Endodermal cell (in vitro differentiated cells): Measurements from ENCODE around the gene SFR1. TPM values are rescaled to one million over a fixed set of nuclear protein-coding genes. Genes with fewer than 3 reads are reported as not detected.

Experiments
- DNase-seq: peaks from one replicate; pipeline ENCODE4 v3.0.0-alpha.2; 2017
- H3K27ac ChIP-seq: 2 replicates; pipeline ENCODE4 v1.5.1; 2013; ENCODE audit warnings: mild to moderate bottlenecking, low read depth, low read length, moderate library complexity
- H3K27me3 ChIP-seq: 2 replicates; pipeline ENCODE4 v1.6.1; 2013; ENCODE audit warnings: mild to moderate bottlenecking, low read length, moderate library complexity; ENCODE audit not compliant: insufficient read depth, control insufficient read depth, poor library complexity, severe bottlenecking
- H3K36me3 ChIP-seq: 2 replicates; pipeline ENCODE4 v1.7.0; 2013; ENCODE audit warnings: mild to moderate bottlenecking, low read length, moderate library complexity; ENCODE audit not compliant: control insufficient read depth, insufficient read depth
- H3K4me1 ChIP-seq: one replicate; pipeline ENCODE4 v1.7.0; 2013; ENCODE audit warnings: low read length; ENCODE audit not compliant: control insufficient read depth, insufficient read depth
- H3K4me3 ChIP-seq: 2 replicates; pipeline ENCODE4 v1.5.1; 2013; ENCODE audit warnings: mild to moderate bottlenecking, low read length, moderate library complexity
- H3K9ac ChIP-seq: 2 replicates; pipeline ENCODE4 v1.6.1; 2013; ENCODE audit warnings: mild to moderate bottlenecking, low read length, moderate library complexity; ENCODE audit not compliant: poor library complexity, severe bottlenecking; ENCODE audit errors: extremely low read depth
- H3K9me3 ChIP-seq: 2 replicates; pipeline ENCODE4 v1.6.1; 2013; ENCODE audit warnings: mild to moderate bottlenecking, low read length, moderate library complexity; ENCODE audit not compliant: control insufficient read depth
- H3K27ac Mint-ChIP-seq: 2 replicates; pipeline ENCODE4 v1.8.0; 2020; ENCODE audit warnings: mixed read lengths
- H3K27me3 Mint-ChIP-seq: 2 replicates; pipeline ENCODE4 v1.8.0; 2021; ENCODE audit warnings: mild to moderate bottlenecking, mixed read lengths; ENCODE audit not compliant: insufficient read depth
- H3K36me3 Mint-ChIP-seq: 2 replicates; pipeline ENCODE4 v1.8.0; 2020; ENCODE audit warnings: low read depth, mixed read lengths
- H3K4me1 Mint-ChIP-seq: 2 replicates; pipeline ENCODE4 v1.8.0; 2020; ENCODE audit warnings: mixed read lengths
- H3K4me3 Mint-ChIP-seq: 2 replicates; pipeline ENCODE4 v1.8.0; 2020; ENCODE audit warnings: mild to moderate bottlenecking, moderate library complexity, mixed read lengths
- H3K9me3 Mint-ChIP-seq: 2 replicates; pipeline ENCODE4 v1.8.0; 2020; ENCODE audit warnings: mild to moderate bottlenecking, mixed read lengths
- WGBS, 2 experiments: methylation state at CpG; one replicate each; pipeline versions ENCODE4 v1.1.5 to v1.1.7; 2013; ENCODE audit warnings: missing lambda C conversion rate in 2 of 2, mixed read lengths in 1 of 2; ENCODE audit not compliant: insufficient coverage in 1 of 2, insufficient read length in 1 of 2; 5-methylcytosine and 5-hydroxymethylcytosine counted together
- total RNA-seq, 2 donors: library from RNA; stranded (reverse); fragmentation: NEBNext Ultra II Directional in 1 of 2; extraction: Animal tissue kit (Norgen Biotek cat#: 25700) in 1 of 2; gene quantifications; 2 replicates in 1 of 2; 3 replicates in 1 of 2; pipeline ENCODE4 v1.2.1, GENCODE V29; 2021
- TF ChIP-seq, protein P1 (sequence below): fragments of 200-600 bp; sonication (generic); conservative IDR thresholded peaks from 2 replicates; pipeline ENCODE4 v1.5.0; 2021; ENCODE audit warnings: antibody characterized with exemption, mild to moderate bottlenecking

Gene SFR1
- total RNA-seq, 2 donors from 2014 or later = 9.2 to 12.0 TPM

DNA sequence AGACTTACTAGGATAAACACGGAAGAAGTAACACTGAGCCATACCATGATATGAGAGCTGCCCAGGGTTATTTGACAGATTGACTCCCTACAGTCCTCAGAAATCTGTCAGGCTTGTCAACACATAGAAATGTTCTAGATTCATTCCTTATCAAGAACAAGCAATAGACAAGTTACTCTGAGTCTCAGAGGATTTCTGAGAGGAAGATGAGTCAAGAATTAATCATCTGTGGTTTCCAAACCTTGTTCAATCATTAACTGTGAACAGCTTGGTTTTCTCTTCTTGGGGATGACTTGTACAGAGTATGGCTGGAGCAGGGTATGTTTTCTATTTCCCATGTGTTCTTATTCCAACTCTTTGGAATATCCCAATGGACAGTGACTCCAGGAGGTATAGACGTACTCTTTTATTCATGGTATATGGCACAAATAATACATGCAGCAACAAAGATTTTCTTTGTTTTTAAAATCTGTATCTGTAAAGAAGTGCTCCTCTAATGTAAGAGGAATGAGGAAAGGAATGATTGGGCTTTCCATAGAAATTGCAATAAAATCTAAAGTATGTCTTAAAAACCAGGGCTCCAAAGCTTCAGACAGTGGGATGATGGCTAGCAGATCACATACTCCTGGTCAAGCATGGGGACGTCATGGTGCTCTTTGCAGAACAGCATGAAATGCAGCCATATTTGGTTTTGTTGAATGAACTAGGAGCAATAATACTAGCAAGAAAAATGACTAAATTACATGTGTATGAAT, 11.9 kb upstream of the SFR1 start:
- Histone ChIP-seq H3K9me3 (no peaks in the 10 kb centered on the region), H3K4me3 (no peak overlapping the region), H3K4me1 (no peaks in the 10 kb centered on the region), H3K36me3 (no peaks in the 10 kb centered on the region), H3K27me3 (no peaks in the 10 kb centered on the region), H3K9ac (no peak overlapping the region), H3K27ac (no peak overlapping the region)
- Mint-ChIP-seq H3K27me3 (no peaks in the 10 kb centered on the region), H3K36me3 (no peaks in the 10 kb centered on the region), H3K4me1 (peaks cover 4% of the 10 kb centered on the region), H3K4me3 (no peak overlapping the region), H3K27ac (no peak overlapping the region), H3K9me3 (no peaks in the 10 kb centered on the region)
- TF ChIP-seq, protein P1, sequence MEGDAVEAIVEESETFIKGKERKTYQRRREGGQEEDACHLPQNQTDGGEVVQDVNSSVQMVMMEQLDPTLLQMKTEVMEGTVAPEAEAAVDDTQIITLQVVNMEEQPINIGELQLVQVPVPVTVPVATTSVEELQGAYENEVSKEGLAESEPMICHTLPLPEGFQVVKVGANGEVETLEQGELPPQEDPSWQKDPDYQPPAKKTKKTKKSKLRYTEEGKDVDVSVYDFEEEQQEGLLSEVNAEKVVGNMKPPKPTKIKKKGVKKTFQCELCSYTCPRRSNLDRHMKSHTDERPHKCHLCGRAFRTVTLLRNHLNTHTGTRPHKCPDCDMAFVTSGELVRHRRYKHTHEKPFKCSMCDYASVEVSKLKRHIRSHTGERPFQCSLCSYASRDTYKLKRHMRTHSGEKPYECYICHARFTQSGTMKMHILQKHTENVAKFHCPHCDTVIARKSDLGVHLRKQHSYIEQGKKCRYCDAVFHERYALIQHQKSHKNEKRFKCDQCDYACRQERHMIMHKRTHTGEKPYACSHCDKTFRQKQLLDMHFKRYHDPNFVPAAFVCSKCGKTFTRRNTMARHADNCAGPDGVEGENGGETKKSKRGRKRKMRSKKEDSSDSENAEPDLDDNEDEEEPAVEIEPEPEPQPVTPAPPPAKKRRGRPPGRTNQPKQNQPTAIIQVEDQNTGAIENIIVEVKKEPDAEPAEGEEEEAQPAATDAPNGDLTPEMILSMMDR = no peak
- 95 to 100% methylated on average over 1 to 3 of the region's 3 CpGs for WGBS, 2 experiments
- DNase-seq = no peak

DNA sequence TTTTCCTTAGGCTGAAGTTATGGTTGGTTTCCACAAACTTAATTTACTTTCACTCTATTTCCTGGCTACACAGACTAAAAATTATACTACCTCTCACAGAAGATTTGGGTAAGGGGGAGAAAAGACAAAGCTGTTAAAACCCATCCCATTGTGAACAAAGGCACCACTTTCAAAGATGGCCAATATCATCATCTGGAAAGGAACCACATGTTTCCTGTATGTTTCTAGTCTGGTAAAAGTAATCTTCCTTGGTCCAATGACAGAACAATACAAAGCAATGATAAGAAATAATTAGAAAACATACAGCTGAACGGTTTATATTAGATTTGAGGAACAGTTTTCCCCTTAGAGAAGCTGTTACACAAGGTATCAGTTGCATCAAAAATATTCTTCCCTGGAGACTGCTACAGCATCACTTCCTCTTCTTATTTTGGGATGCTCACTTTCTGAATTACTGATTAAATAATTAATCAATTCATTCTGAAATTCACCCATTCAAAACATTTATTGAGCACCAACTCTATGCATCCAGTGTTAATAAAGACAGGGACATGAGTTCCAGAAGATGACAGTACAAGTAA, 8.5 kb upstream of the SFR1 start:
- TF ChIP-seq, protein P1 = no peak
- Histone ChIP-seq H3K36me3 (no peaks in the 10 kb centered on the region), H3K27ac (no peak overlapping the region), H3K9me3 (no peaks in the 10 kb centered on the region), H3K9ac (no peak overlapping the region), H3K27me3 (no peaks in the 10 kb centered on the region), H3K4me1 (no peaks in the 10 kb centered on the region), H3K4me3 (no peak overlapping the region)
- 94 to 100% methylated on average over 1 of the region's 1 CpG for WGBS, 2 experiments
- H3K9me3 Mint-ChIP-seq = no peaks in the 10 kb centered on the region
- no peaks in the 10 kb centered on the region for H3K36me3 Mint-ChIP-seq
- DNase-seq = no peak
- H3K4me1 Mint-ChIP-seq = no peaks in the 10 kb centered on the region
- H3K4me3 Mint-ChIP-seq = no peak overlapping the region
- no peak overlapping the region for H3K27ac Mint-ChIP-seq
- H3K27me3 Mint-ChIP-seq = no peaks in the 10 kb centered on the region

DNA sequence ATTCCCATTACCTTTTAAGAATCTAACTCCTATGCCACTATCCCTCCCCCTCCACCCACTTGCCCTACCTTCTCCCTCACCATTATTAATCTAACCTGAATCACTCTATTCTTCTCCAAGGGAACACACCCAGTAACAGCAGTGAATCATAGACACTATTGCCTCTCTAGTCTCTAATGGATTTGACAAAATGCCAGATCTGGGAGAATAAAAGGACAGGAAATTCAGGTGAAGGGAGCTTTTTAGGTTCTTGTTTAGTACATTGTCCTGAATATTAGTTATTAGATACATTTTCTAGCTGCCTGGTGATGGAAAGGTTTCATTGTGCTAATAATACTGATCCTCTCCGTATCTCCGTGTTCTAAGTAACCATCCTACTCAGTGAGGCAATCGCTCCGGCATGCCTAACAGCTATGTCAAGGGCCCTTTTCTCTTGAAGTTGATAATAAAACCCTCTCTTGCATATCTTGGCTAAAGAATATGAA, 4.1 kb upstream of the SFR1 start:
- Mint-ChIP-seq H3K27me3 (no peaks in the 10 kb centered on the region), H3K27ac (no peak overlapping the region), H3K36me3 (no peaks in the 10 kb centered on the region), H3K4me3 (no peak overlapping the region), H3K4me1 (peaks cover 18% of the 10 kb centered on the region), H3K9me3 (no peaks in the 10 kb centered on the region)
- Histone ChIP-seq H3K9me3 (no peaks in the 10 kb centered on the region), H3K36me3 (no peaks in the 10 kb centered on the region), H3K27me3 (no peaks in the 10 kb centered on the region), H3K4me3 (no peak overlapping the region), H3K9ac (no peak overlapping the region), H3K27ac (no peak overlapping the region), H3K4me1 (no peaks in the 10 kb centered on the region)
- 92 to 100% methylated on average over 1 to 4 of the region's 4 CpGs for WGBS, 2 experiments
- TF ChIP-seq, protein P1 = no peak
- no peak for DNase-seq
